ENCODE measurements around the gene CELF2.

Gene CELF2

DNA sequence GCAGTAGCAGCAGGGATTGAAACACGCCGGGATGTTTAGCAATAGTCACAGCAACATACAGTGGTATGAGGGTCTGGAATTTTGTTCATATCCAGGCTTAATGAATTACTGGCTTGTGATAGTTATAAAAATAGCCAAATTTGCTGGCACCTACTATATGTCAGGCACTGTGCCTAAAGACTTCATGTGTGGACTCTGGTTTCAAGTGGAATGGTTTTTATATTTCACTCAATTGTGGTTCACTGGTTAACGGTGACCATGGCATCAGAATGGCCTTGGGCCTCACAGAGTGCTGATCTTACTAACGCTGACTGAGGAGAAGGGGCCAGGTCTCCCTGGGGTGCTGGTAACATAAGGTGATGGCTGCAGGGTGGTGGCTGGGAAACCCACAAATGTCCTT lies 55.7 kb downstream of the CELF2 start:
- DNase-seq (ENCODE audit: low read depth) = no peak
- TF ChIP-seq, protein P1, sequence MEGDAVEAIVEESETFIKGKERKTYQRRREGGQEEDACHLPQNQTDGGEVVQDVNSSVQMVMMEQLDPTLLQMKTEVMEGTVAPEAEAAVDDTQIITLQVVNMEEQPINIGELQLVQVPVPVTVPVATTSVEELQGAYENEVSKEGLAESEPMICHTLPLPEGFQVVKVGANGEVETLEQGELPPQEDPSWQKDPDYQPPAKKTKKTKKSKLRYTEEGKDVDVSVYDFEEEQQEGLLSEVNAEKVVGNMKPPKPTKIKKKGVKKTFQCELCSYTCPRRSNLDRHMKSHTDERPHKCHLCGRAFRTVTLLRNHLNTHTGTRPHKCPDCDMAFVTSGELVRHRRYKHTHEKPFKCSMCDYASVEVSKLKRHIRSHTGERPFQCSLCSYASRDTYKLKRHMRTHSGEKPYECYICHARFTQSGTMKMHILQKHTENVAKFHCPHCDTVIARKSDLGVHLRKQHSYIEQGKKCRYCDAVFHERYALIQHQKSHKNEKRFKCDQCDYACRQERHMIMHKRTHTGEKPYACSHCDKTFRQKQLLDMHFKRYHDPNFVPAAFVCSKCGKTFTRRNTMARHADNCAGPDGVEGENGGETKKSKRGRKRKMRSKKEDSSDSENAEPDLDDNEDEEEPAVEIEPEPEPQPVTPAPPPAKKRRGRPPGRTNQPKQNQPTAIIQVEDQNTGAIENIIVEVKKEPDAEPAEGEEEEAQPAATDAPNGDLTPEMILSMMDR (IDR thresholded peaks at IDR 0.05; ENCODE audit: low read depth, low read length, missing control alignments) = no peak
- no peak overlapping the region for H3K4me3 ChIP-seq (ENCODE audit: low read depth, low read length)
- in situ Hi-C loops (cut with HindIII; ENCODE audit: low sequenced_read_pairs) = no loop called here

DNA sequence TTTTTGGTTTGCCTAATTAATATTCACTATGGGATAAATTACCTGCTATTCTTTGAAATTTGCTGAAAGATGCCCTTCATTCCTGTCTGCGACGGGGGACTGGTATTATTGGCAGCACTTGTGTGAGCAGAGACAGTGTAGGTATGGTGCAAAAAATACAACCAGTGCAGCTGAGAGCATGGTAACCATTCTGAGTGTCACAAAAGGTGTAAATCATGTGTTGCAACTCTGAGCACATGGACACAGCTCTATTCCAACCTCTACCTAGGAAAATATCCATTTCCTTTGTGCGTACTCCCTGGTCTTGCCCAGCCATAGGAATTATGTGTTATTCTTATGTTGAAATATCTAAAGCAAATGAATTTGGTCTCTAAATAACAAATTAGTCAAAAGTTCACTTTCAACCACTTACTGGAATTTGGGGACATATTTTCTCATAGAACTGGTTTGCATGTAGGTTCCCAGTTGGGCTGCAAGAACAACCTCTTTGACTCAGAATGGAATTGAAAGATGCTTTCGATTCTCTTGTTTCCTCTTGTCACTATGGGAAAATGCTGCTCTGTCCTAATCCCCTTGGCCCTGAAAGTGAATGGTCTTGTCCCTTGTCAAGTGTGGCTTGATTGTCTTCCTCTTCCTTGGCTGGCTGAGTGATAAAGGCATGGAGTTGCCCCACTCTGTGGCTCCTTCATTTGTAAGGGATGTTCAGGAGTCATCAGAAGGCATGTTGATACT lies 57.0 kb downstream of the CELF2 start:
- in situ Hi-C loops (cut with HindIII; ENCODE audit: low sequenced_read_pairs) = no loop called here
- DNase-seq (ENCODE audit: low read depth) = no peak
- H3K4me3 ChIP-seq (ENCODE audit: low read depth, low read length) = no peak overlapping the region
- TF ChIP-seq, protein P1 (IDR thresholded peaks at IDR 0.05; ENCODE audit: low read depth, low read length, missing control alignments) = no peak

DNA sequence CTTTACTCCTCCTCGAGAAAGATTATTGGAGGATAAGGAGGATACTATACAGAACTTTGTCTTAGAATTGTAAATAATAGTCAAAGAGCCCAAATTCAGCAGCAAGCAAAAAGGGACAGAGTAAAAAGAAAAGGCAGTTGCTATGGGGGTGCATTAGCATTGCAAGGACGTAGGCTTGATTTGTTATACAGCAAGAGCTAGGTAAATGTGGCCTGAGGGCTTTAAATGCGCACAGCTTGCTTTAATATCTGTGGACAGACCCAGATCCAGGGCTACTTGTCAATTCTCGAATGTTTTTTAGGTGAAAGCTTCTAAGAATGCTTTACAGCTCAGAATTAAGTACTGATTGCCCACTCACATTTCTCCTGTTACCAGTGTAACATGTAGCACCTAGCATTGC lies 58.5 kb downstream of the CELF2 start:
- in situ Hi-C loops (cut with HindIII; ENCODE audit: low sequenced_read_pairs) = no loop called here
- TF ChIP-seq, protein P1 (IDR thresholded peaks at IDR 0.05; ENCODE audit: low read depth, low read length, missing control alignments) = no peak
- DNase-seq (ENCODE audit: low read depth) = no peak
- H3K4me3 ChIP-seq (ENCODE audit: low read depth, low read length) = no peak overlapping the region

DNA sequence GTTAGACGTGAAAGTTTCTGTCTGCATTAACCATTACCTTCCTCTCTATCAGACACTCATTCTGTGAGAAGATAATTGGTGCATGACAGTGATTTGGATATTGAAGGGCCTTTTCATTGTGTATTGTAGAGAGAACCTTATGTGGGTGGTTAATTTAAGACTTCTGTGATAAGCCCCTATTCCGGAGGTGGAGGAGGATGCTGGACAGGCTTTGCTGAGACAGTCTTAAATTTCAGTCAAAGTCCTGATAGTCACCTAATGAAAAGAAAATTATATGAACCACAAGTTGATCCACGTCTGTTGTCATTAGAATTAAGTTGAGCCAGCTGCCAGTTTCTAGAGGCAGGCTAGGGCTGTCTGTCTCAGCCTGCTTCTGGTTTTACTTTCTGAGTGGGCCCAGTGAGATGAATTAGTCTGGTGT lies 62.9 kb downstream of the CELF2 start:
- H3K4me3 ChIP-seq (ENCODE audit: low read depth, low read length) = no peak overlapping the region
- no peak for DNase-seq (ENCODE audit: low read depth)
- TF ChIP-seq, protein P1 (IDR thresholded peaks at IDR 0.05; ENCODE audit: low read depth, low read length, missing control alignments) = no peak
- in situ Hi-C loops (cut with HindIII; ENCODE audit: low sequenced_read_pairs) = no loop called here

DNA sequence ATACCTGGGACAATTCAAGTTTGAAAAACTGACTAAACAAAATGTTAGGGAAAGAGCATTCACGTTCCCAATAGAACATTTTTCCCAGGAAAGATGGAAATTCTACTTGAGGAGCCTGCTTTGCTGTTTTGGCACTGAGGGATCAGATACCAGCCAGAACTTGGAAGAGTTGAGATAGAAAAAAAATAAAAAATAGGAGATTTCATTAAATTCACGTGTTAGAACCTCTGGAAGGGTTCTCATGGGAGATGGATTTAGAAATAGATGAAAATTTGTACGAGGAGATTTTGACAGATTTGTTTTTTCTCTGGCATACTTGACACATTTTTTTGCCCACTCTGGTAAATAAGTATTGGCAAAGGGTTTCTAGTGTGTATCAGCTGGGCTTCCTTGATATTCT lies 63.7 kb downstream of the CELF2 start:
- H3K4me3 ChIP-seq (ENCODE audit: low read depth, low read length) = no peak overlapping the region
- in situ Hi-C loops (cut with HindIII; ENCODE audit: low sequenced_read_pairs) = no loop called here
- TF ChIP-seq, protein P1 (IDR thresholded peaks at IDR 0.05; ENCODE audit: low read depth, low read length, missing control alignments) = no peak
- no peak for DNase-seq (ENCODE audit: low read depth)

DNA sequence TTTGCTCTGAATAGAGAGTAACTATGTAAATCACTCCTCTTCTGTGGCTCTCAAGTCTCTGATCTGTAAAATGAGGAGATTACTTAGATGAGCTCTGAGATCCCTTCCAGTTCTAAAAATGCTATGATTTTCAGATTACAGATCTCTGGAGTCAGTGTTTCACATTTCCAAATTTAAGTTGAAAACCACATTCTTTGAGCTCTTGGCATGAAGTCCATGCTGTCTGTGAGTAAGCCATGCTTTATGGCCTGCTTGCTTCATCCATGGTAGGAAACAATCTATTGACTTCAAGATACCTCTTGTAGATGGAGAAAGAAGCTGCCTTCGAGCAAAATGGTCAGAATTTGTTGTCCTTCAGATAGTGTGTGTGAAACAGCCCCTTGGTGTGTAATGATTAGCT lies 64.9 kb downstream of the CELF2 start:
- TF ChIP-seq, protein P1 (IDR thresholded peaks at IDR 0.05; ENCODE audit: low read depth, low read length, missing control alignments) = no peak
- H3K4me3 ChIP-seq (ENCODE audit: low read depth, low read length) = no peak overlapping the region
- DNase-seq (ENCODE audit: low read depth) = no peak
- in situ Hi-C loops (cut with HindIII; ENCODE audit: low sequenced_read_pairs) = no loop called here
